MM.1S (cell line): Measurements from ENCODE around the gene P2RY12.

ENCODE experiments used
- CTCF ChIP-seq: fragments of 300-600 bp; sonication (generic); IDR thresholded peaks from 2 replicates; pipeline ENCODE4 v1.5.1; 2016; ENCODE audit warnings: antibody characterized with exemption, low read length, mixed read lengths
- EZH2phosphoT487 ChIP-seq: fragments of 300-600 bp; sonication (generic); IDR thresholded peaks from 2 replicates; pipeline ENCODE4 v1.6.1; 2018; ENCODE audit warnings: antibody characterized with exemption, low read length

DNA sequence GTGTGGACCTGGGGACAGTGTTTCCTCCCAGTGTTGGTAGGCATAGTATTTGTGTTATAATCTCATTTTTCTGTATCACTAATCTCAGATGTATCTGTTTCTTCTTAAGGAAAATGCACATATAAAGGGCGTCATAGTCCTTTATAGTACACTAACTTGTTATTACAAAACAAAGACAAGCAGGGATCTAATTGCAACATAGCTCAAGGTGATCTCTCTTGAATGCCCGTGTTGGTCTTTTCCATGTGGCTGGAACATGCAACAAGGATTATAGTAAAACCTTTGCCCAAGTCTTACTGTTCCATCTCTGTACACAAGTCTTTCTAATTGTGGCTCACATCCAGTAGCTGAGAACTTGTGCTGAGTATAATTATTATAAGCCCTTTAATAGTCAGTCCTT, 64.4 kb downstream of the P2RY12 start:
- TF ChIP-seq EZH2phosphoT487, result no peak
- TF ChIP-seq CTCF, result no peak
